ENCODE measurements around the gene CXCR3. TPM values are rescaled to one million over a fixed set of nuclear protein-coding genes. Genes with fewer than 3 reads are reported as not detected.

The CXCR3 gene
- not detected in 2 replicates for polyA plus RNA-seq (2013)

DNA sequence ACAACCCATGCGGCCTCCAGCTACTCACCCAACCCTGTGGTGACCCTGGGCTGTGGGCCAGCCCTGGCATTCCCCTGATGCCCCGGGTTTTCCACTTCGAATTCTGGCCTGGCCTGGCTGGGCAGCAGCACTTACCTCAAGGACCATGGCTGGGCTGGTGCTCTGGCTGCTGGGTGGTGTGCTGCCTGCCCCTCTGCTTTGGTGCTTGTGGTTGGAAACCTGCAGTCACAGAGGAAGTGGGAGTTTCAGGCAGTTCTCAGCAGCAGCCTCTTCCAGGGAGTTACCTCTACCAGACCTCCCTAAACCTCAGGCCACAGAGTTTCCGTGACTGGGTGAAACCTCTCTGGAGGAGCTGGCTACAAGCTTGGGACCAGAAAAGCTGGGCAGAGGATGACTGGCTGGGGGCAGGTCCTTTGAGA, at the start of gene CXCR3:
Gene CXCR3, minus strand, starts transcription at position 209 of the 419 bp plus-strand sequence. Its CDS starts 62 bp downstream, at position 147.
- Histone ChIP-seq H3K79me2 (ENCODE audit: control insufficient read depth, insufficient read depth, low read length, poor library complexity) (no peaks in the 10 kb centered on the region), H3K23ac (ENCODE audit: low read length) (no peak within 1 kb of the TSS), H3K79me1 (ENCODE audit: low read length) (no peaks in the 10 kb centered on the region), H3K9ac (ENCODE audit: low read length) (no peak within 1 kb of the TSS), H3K4ac (ENCODE audit: low read depth, low read length) (no peak within 1 kb of the TSS), H3K27me3 (ENCODE audit: insufficient read depth, low read length) (no peaks in the 10 kb centered on the region), H2BK5ac (ENCODE audit: low read depth, low read length, poor library complexity) (no peak within 1 kb of the TSS), H2BK12ac (ENCODE audit: low read length) (no peak within 1 kb of the TSS), H3K4me2 (ENCODE audit: low read length) (no peak within 1 kb of the TSS), H3K36me3 (ENCODE audit: control insufficient read depth in 1 of 2, insufficient read depth in 2 of 2, low read length in 2 of 2) (no peaks in the 10 kb centered on the region), H3K9me3 (ENCODE audit: insufficient read depth, low read depth, low read length) (no peaks in the 10 kb centered on the region), H3K14ac (ENCODE audit: low read length) (no peak within 1 kb of the TSS), H4K8ac (ENCODE audit: low read depth, low read length) (no peak within 1 kb of the TSS), H3K27ac (ENCODE audit: low read depth, low read length) (no peak within 1 kb of the TSS), H3K4me3 (ENCODE audit: low read depth, low read length) (no peak within 1 kb of the TSS), H2AFZ (ENCODE audit: insufficient read depth, low read length, poor library complexity) (no peak within 1 kb of the TSS), H3K4me1 (ENCODE audit: control insufficient read depth in 1 of 2, insufficient read depth in 2 of 2, low read length in 2 of 2) (peaks cover 0 to 6% of the 10 kb centered on the region in 2 experiments), H3K18ac (ENCODE audit: low read length) (no peak within 1 kb of the TSS), H4K91ac (ENCODE audit: low read depth, low read length) (no peak within 1 kb of the TSS), H2AK5ac (ENCODE audit: low read length) (no peak within 1 kb of the TSS), H4K12ac (ENCODE audit: low read depth, low read length) (no peak within 1 kb of the TSS), H2BK120ac (ENCODE audit: insufficient read depth, low read length, poor library complexity) (no peak within 1 kb of the TSS)
- WGBS (ENCODE audit: extremely low coverage, insufficient coverage, insufficient read length) = no CpG with 5 or more reads among the region's 4 CpGs
- no peak for DNase-seq

DNA sequence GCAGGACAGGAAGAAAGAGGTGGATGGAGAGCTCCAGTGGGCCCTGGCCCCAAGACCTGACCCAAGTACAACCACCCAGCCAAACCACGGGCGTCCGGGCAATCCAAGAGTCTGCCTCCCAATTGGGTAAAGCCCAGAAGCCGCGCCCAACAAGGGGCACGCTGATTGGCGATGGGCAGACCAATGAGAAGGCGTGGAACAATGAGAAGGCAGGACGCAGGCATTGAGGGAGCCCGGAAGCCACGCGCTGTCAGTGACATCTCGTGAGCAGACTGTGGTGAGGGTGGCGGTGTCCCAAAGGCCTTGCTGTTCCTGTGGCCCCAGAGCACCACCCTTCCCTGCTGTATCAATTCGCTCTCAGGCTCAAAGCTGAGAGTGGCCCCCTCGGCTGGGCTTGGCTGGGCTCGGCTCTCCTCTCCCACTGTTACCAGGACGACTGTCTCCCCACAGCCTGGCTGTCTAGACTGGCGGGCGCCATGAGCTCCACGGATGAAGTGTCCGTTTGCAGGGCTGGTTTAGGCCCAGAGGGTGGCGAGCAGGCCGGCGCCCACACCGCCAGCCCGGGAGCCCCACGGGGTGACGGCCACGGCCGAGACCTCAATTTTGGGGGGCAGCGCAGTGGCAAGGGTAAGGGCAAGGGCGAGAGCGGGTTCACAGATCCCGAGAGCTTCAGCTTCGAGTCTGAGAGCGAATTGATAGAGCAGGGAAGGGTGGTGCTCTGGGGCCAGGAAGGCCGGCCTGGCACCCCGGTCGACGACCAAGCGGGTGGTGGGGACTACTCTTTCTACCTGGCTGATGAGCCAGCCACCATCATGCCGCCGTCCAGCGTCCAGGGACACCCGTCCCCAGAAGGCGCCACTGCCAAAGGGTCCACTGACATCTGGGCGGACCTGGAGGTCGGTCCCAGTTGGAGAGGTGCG, 49.3 kb upstream of the CXCR3 start, which contains the start of gene LOC101059915:
Gene LOC101059915, plus strand, starts transcription at position 219 of the 920 bp plus-strand sequence.
- Histone ChIP-seq H3K4me2 (ENCODE audit: low read length) (no peak within 1 kb of the TSS), H3K36me3 (ENCODE audit: control insufficient read depth in 1 of 2, insufficient read depth in 2 of 2, low read length in 2 of 2) (no peaks in the 10 kb centered on the region), H3K9ac (ENCODE audit: low read length) (no peak within 1 kb of the TSS), H3K4ac (ENCODE audit: low read depth, low read length) (no peak within 1 kb of the TSS), H3K23ac (ENCODE audit: low read length) (no peak within 1 kb of the TSS), H3K27ac (ENCODE audit: low read depth, low read length) (no peak within 1 kb of the TSS), H2AK5ac (ENCODE audit: low read length) (no peak within 1 kb of the TSS), H4K91ac (ENCODE audit: low read depth, low read length) (no peak within 1 kb of the TSS), H3K79me2 (ENCODE audit: control insufficient read depth, insufficient read depth, low read length, poor library complexity) (no peaks in the 10 kb centered on the region), H3K9me3 (ENCODE audit: insufficient read depth, low read depth, low read length) (peaks cover 2% of the 10 kb centered on the region), H4K8ac (ENCODE audit: low read depth, low read length) (no peak within 1 kb of the TSS), H2BK12ac (ENCODE audit: low read length) (no peak within 1 kb of the TSS), H3K79me1 (ENCODE audit: low read length) (no peaks in the 10 kb centered on the region), H4K12ac (ENCODE audit: low read depth, low read length) (no peak within 1 kb of the TSS), H2BK120ac (ENCODE audit: insufficient read depth, low read length, poor library complexity) (no peak within 1 kb of the TSS), H3K27me3 (ENCODE audit: insufficient read depth, low read length) (no peaks in the 10 kb centered on the region), H2AFZ (ENCODE audit: insufficient read depth, low read length, poor library complexity) (no peak within 1 kb of the TSS), H3K4me1 (ENCODE audit: control insufficient read depth in 1 of 2, insufficient read depth in 2 of 2, low read length in 2 of 2) (peaks cover 0 to 8% of the 10 kb centered on the region in 2 experiments), H3K4me3 (ENCODE audit: low read depth, low read length) (no peak within 1 kb of the TSS), H3K14ac (ENCODE audit: low read length) (no peak within 1 kb of the TSS), H2BK5ac (ENCODE audit: low read depth, low read length, poor library complexity) (no peak within 1 kb of the TSS), H3K18ac (ENCODE audit: low read length) (no peak within 1 kb of the TSS)
- no CpG with 5 or more reads among the region's 50 CpGs for WGBS (ENCODE audit: extremely low coverage, insufficient coverage, insufficient read length)
- no peak for DNase-seq

DNA sequence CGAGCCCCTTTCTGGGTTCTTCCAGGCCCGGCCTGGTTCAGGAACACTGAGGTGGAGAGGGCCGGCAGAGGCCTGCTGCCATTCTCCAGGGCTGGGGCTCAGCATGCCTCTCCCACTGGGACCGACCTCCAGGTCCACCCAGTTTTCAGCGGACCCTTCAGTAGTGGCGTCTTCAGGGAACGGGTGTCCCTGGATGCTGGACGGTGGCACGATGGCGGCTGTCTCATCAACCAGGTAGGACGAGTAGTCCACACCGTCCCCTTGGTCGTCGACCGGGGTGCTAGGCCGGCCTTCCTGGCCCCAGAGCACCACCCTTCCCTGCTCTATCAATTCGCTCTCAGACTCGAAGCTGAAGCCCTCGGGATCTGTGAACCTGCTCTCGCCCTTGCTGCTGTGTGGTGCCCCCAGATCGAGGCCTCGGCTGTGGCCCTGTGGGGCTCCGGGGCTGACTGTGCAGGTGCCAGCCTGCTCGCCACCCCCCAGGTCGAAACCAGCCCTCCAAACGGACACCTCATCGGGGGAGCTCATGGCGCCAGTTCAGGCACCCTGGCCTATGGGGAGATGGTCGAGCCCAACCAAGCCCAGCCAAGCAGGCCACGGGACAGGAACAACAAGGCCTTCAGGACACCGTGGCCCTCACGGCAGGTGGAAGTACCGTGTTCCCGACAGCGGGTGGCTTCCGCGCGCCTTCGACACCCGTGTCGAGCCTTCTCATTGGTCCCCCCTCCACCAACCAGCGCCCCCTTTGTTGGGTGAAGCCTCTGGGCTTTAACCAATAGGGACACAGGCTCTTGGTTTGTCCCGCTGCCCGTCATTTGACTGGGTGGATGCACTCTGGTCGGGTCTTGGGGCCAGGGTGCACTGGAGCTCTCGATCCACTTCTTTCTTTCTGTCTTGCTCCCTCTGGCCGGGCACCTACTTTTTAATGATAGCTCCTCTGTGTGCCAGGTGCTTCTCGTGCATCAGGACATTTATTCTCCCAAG, 48.2 kb upstream of the CXCR3 start:
- H3K9me3 ChIP-seq (ENCODE audit: insufficient read depth, low read depth, low read length) = peaks cover 2% of the 10 kb centered on the region
- no peak overlapping the region for H3K18ac ChIP-seq (ENCODE audit: low read length)
- no peak overlapping the region for H2BK12ac ChIP-seq (ENCODE audit: low read length)
- H3K79me2 ChIP-seq (ENCODE audit: control insufficient read depth, insufficient read depth, low read length, poor library complexity) = no peaks in the 10 kb centered on the region
- H3K79me1 ChIP-seq (ENCODE audit: low read length) = no peaks in the 10 kb centered on the region
- no peak overlapping the region for H3K4ac ChIP-seq (ENCODE audit: low read depth, low read length)
- no peak overlapping the region for H2AFZ ChIP-seq (ENCODE audit: insufficient read depth, low read length, poor library complexity)
- H3K27me3 ChIP-seq (ENCODE audit: insufficient read depth, low read length) = no peaks in the 10 kb centered on the region
- H3K14ac ChIP-seq (ENCODE audit: low read length) = no peak overlapping the region
- no peak overlapping the region for H2BK120ac ChIP-seq (ENCODE audit: insufficient read depth, low read length, poor library complexity)
- no peak overlapping the region for H4K8ac ChIP-seq (ENCODE audit: low read depth, low read length)
- H3K9ac ChIP-seq (ENCODE audit: low read length) = no peak overlapping the region
- H3K23ac ChIP-seq (ENCODE audit: low read length) = no peak overlapping the region
- H2AK5ac ChIP-seq (ENCODE audit: low read length) = no peak overlapping the region
- no CpG with 5 or more reads among the region's 48 CpGs for WGBS (ENCODE audit: extremely low coverage, insufficient coverage, insufficient read length)
- no peak overlapping the region for H2BK5ac ChIP-seq (ENCODE audit: low read depth, low read length, poor library complexity)
- no peaks in the 10 kb centered on the region for H3K36me3 ChIP-seq (ENCODE audit: control insufficient read depth in 1 of 2, insufficient read depth in 2 of 2, low read length in 2 of 2)
- no peak overlapping the region for H3K4me3 ChIP-seq (ENCODE audit: low read depth, low read length)
- H3K27ac ChIP-seq (ENCODE audit: low read depth, low read length) = no peak overlapping the region
- DNase-seq = no peak
- H4K12ac ChIP-seq (ENCODE audit: low read depth, low read length) = no peak overlapping the region
- H3K4me2 ChIP-seq (ENCODE audit: low read length) = no peak overlapping the region
- no peak overlapping the region for H4K91ac ChIP-seq (ENCODE audit: low read depth, low read length)
- peaks cover 0 to 7% of the 10 kb centered on the region in 2 experiments for H3K4me1 ChIP-seq (ENCODE audit: control insufficient read depth in 1 of 2, insufficient read depth in 2 of 2, low read length in 2 of 2)

DNA sequence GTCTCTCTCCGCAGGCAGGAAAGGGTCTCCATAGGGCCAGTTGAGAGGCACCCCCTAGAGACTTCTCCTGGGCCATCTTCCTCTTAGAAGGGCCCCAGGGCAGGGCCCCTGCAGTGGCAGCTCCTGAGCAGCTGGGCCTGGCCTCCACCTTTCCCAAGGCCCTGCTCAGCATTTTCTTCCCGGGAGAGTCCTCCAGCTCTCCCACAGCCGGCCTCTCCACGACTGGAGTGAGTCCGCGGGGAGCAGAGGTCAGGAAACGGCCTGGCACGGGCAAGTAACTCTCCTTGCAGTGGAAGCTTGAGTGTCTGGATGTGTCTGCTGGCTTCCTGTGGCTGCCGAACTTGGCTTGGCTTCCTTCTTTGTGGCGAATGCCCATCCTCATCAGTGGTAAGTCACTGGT, 47.4 kb upstream of the CXCR3 start:
- H3K9ac ChIP-seq (ENCODE audit: low read length) = no peak overlapping the region
- no peak overlapping the region for H3K14ac ChIP-seq (ENCODE audit: low read length)
- no peaks in the 10 kb centered on the region for H3K79me2 ChIP-seq (ENCODE audit: control insufficient read depth, insufficient read depth, low read length, poor library complexity)
- H2AK5ac ChIP-seq (ENCODE audit: low read length) = no peak overlapping the region
- H3K36me3 ChIP-seq (ENCODE audit: control insufficient read depth in 1 of 2, insufficient read depth in 2 of 2, low read length in 2 of 2) = no peaks in the 10 kb centered on the region
- WGBS (ENCODE audit: extremely low coverage, insufficient coverage, insufficient read length) = no CpG with 5 or more reads among the region's 10 CpGs
- H4K8ac ChIP-seq (ENCODE audit: low read depth, low read length) = no peak overlapping the region
- no peak overlapping the region for H2BK5ac ChIP-seq (ENCODE audit: low read depth, low read length, poor library complexity)
- H2AFZ ChIP-seq (ENCODE audit: insufficient read depth, low read length, poor library complexity) = no peak overlapping the region
- no peak for DNase-seq
- no peak overlapping the region for H4K12ac ChIP-seq (ENCODE audit: low read depth, low read length)
- H3K4ac ChIP-seq (ENCODE audit: low read depth, low read length) = no peak overlapping the region
- H3K4me1 ChIP-seq (ENCODE audit: control insufficient read depth in 1 of 2, insufficient read depth in 2 of 2, low read length in 2 of 2) = no peaks in the 10 kb centered on the region
- no peak overlapping the region for H3K23ac ChIP-seq (ENCODE audit: low read length)
- peaks cover 2% of the 10 kb centered on the region for H3K9me3 ChIP-seq (ENCODE audit: insufficient read depth, low read depth, low read length)
- H3K4me2 ChIP-seq (ENCODE audit: low read length) = no peak overlapping the region
- no peak overlapping the region for H2BK120ac ChIP-seq (ENCODE audit: insufficient read depth, low read length, poor library complexity)
- no peaks in the 10 kb centered on the region for H3K27me3 ChIP-seq (ENCODE audit: insufficient read depth, low read length)
- no peak overlapping the region for H2BK12ac ChIP-seq (ENCODE audit: low read length)
- no peak overlapping the region for H3K4me3 ChIP-seq (ENCODE audit: low read depth, low read length)
- H3K27ac ChIP-seq (ENCODE audit: low read depth, low read length) = no peak overlapping the region
- no peak overlapping the region for H4K91ac ChIP-seq (ENCODE audit: low read depth, low read length)
- no peaks in the 10 kb centered on the region for H3K79me1 ChIP-seq (ENCODE audit: low read length)
- H3K18ac ChIP-seq (ENCODE audit: low read length) = no peak overlapping the region
